ENCODE results near the gene PPP6R2.
"Not testable (repeated sequence)": the region's sequence is repeated elsewhere in the genome, so short reads cannot be mapped to it uniquely, and the experiment has no call there.

PPP6R2 gene

DNA sequence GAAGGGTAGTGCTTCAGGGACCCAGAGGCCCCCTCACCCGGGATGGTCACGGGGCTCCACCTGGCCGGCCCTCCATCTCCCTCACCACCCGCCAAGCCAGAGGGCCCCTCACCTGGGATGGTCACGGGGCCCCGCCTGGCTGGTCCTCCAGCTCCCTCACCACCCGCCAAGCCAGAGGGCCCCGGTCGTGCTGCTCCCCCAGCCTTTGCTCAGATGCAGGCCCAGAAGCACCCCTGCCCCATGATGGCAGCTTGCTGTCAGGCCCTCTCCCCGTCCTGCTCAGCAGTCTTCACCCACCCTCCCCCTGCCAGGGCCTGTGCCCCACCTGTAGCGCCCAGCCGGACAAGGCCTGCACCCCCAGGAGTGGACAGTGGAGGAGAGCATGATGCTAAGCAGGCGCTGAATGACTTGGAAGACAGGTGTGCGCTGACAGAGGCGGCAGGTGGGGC lies 23.6 kb upstream of the PPP6R2 start:
- no peak for DNase-seq

DNA sequence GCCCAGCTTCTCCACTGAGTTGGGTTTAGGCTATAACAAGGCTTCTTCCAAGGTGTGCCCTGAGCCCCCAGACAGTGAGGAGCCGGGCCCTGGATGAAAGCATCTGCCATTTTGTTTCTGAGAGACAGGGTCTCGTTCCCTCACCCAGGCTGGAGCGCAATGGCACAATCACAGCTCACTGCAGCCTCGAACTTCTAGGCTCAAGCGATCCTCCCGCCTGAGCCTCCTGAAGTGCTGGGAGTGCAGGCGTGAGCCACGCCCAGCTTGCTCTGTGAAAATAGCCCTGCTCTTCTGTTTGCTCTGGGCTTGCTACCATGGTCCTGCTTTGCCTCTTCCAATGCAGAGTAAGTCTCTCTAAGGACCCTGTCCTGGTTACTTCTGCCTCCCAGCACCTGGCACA lies 23.0 kb upstream of the PPP6R2 start:
- DNase-seq: no peak

DNA sequence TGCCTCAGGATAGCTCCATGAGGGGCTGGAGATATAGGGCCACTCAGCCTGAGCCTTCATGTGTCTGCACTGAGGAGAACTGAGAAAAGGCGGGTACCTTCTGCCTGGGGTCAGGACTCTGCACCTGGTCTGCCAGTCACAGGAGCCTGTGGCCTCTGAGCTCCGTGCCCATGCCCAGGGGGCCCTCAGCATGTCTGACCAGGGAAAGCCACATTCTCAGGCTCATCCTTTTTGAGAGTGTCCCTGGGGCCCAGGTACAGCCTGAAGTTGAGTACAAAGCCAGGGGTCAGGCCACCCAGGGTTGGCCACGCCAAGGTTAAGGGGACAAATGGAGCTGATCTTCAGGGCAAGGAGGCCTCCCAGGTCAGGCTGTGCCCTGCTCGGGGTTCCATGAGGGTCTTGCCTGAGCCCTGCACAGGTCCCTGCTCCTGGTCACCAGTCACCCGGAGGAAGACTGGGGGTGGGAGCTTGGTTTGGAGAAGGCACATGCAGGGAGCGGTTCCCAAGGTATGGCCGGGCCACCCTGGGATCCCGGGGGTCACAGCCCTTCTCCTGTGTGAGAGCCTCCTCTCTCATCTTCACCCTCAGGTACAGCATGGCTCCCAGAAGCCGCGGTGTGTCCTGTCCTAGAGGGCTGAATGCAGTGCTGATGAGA lies 22.3 kb upstream of the PPP6R2 start:
- no peak for DNase-seq

DNA sequence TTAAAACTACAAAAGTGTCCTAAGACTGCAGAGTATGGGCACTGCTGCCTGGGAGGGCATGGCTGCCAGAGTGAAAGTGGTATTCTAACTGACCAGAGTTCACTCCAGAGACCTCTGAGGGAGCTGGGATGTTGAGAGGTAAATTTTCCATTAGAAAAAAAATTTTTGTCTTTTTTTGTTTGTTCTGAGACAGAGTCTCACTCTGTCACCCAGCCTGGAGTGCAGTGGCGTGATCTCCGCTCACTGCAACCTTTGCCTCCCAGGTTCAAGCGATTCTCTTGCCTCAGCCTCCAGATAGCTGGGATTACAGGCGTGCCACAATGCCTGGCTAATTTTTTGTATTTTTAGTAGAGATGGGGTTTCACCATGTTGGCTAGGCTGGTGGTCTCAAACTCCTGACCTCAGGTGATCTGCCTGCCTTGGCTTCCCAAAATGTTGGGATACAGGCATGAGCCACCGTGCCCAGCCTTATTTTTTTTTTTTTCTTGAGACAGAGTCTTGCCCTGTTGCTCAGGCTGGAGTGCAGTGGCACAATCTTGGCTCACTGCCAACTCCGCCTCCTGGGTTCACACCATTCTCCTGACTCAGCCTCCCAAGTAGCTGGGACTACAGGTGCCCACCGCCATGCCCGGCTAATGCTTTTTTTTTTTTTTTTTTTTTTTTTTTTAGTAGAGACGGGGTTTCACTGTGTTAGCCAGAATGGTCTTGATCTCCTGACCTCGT lies 20.6 kb upstream of the PPP6R2 start:
- DNase-seq: not testable (repeated sequence)

DNA sequence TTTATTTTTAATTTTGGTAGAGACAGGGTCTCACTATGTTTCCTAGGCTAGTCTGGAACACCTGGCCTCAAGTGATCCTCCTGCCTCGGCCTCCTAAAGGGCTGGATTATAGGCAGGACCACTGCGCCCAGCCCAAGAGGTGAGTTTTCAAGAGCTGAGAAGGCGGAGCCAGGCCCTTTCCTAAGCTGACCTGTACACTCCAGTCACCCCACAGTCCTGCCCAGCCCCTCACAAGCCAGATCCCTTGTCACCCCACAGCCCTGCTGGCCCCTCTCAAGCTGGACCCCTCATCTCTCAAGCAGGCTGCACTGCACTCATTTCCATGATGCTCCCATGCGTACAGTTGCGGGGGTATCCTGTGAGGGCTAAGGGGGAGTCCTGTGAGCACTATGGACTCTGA lies 19.2 kb upstream of the PPP6R2 start:
- DNase-seq: no peak

DNA sequence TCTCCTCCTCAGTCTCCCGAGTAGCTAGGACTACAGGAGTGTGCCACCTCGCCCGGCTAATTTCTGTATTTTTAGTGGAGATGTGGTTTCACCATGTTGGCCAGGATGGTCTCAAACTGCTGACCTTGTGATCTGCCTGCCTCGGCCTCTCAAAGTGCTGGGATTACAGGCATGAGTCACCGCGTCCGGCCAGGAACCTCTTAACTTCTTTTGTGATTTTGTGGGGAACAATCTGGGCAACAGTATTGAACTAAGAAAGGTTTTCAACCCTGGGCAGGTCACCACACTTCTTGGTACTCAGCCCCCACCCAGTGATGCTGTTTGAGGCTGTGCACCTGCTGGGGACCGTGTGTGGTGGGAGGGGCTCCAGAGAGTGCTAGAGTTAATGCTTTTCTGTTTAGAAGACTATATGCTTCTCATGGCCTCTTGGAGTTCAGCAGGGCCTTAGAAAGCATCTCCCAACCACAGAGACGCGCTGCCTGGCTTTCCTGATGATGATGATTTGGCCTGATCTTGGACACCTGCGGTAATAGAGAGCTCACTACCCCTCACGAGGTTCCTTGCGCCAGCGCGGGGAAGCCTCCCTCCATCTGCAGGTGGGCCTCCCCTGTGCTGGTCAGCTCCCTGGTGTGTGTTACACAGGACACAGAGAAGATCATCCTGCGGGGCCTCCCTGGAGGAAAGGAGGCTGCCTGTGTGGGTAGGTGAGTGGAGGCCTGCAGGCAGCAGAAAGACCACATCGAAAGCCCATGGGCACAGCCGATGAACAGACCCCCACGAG lies 17.5 kb upstream of the PPP6R2 start:
- DNase-seq: no peak

DNA sequence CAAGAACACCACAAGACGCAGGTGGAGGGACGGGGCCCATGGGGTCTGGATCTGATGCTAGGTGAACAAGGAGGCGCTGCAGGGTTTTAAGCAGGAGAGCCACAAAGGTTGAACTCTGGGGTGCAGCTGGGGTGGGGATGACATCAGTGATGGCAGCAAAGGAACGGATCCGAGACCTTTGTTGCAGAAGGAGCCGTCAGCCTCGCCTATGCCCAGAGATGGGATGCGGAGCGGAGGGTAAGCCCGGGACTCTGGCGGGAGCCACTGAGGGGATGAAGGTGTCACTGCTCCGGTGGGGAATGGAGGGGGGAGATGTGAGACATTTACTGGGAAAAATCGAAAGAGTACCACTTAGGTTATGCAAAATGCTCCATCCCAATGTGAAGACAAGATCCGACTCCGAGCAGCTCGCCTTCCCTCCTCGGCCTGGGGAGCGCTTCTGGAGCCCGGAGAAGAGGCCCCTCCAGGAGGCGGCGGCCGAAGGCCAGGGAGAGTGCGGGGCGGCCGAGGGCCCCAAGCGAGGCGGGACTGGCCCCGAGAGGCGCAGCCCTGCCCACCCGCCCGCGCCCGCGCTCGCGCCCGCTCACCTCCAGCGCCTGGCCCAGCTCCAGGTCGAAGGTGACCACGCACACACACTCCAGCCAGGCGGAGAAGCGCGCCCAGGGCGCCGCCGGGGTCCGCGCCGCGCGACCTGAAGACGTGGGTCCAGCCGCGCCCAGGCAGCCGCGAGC lies 16.7 kb upstream of the PPP6R2 start:
- no peak for DNase-seq

DNA sequence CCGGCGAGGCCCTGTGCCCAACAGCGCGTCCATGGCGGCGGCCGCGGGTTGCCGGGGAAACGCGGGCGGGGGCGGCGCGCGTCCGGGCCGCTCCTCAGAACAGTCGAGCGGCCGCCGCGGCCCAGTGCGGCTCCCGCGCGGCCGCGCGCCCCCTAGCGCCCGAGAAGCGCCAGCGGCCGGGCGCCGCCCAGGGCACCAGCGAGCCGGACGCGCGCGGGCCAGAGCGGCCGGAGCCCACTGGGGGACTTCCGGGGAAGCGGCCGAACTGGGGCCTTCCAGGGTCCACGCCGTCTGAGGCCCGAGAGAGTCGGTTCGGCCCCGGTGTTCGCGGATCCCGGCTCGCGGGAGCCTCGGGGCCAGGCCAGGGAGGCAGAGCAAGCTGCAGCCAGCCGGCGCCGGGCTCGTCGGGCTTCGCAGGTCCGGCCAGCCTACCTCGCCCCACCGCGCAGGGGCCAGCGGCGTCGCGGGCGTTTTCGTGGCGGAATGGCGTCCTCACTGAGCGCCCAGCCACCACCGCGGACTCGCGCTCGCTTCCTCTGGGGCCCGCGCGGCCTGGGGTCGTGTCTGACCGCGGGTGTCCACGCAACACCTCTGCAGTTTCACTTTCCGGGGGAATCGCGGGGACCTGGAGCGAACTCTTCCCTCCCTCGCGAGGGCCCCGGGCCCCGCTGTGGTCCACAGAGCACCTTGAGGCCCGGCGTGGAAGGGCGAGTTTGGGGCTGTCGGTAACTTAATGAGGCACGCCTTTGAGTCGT lies 16.0 kb upstream of the PPP6R2 start, which contains the start of gene DENND6B:
Gene DENND6B (minus strand): TSS at position 57 of the 755 bp plus-strand sequence. CDS start 24 bp downstream, at position 33.
- peak; percentile 53 for DNase-seq

DNA sequence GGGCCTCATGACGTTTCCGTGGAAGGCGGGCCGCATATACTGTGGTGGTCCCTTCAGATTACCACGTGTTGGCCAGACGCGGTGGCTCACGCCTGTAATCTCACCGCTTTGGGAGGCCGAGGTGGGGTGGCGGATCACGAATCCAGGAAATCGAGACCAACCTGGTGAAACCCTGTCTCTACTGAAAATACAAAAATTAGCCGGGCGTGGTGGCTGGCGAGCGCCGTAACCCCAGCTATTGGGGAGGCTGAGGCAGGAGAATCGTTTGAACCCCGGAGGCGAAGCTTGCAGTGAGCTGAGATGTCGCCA lies 15.5 kb upstream of the PPP6R2 start:
- no peak for DNase-seq

DNA sequence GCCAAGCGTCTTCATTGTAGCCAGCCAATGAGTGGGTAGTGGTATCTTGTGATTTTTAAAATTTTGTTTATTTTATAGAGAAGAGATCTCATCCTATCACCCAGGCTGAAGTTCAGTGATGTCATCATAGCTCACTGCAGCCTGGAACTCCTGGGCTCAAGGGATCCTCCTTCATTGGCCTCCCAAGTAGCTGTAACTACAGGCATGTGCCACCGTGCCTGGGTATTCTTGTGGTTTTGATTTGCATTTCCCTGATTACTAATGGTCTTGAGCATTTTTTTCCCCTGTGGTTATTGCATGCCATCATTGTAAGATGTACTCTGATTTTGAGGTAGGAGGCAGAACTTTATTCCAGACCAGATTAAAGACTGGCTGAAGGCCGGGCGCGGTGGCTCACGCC lies 13.9 kb upstream of the PPP6R2 start:
- no peak for DNase-seq

DNA sequence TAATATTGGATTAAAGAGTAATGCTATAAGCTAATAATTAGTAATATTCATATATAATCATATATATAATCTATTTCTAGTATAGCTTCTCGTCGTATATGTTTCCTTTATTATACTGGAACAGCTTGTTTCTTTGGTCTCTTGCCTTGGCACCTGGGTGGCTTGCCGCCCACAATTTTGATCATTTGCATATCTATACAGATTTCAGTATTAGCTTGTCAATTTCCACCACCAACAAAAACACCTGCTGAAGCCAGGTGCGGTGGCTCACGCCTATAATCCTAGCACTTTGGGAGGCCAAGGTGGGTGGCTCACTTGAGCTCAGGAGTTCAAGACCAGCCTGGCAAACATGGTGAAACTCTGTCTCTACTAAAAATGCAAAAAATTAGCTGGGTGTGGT lies 8.7 kb upstream of the PPP6R2 start:
- DNase-seq: not testable (repeated sequence)

DNA sequence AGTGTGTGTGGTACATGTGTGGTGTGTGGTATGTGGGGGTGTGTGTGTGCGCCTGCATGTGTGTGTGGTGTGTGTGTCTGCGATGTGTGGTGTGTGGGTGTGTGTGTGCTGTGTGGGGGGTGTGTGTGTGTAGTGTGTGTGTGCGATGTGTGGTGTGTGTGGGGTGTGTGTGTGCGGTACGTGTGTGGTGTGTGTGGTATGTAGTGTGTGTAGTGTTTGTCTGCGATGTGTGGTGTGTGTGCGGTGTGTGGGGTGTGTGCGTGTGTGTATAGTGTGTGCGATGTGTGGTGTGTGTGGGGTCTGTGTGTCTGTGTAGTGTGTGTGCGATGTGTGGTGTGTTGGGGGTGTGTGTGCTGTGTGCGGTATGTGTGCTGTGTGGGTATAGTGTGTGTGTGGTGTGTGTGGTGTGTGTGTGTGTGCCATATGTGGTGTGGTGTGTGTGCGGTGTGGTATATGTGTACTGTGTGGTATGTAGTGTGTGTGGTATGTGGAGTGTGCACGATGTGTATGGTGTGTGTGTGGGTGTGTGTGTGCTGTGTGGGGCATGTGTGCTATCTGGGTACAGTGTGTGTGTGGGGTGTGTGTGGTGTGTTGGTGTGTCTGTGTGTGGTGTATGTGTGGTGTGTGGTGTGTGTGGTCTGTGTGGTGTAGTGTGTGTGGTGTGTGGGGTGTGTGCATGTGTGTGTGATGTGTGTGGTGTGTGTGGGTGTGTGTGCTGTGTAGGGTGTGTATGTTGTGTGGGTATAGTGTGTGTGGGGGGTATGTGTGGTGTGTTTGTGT lies 5.7 kb upstream of the PPP6R2 start:
- no peak for DNase-seq

DNA sequence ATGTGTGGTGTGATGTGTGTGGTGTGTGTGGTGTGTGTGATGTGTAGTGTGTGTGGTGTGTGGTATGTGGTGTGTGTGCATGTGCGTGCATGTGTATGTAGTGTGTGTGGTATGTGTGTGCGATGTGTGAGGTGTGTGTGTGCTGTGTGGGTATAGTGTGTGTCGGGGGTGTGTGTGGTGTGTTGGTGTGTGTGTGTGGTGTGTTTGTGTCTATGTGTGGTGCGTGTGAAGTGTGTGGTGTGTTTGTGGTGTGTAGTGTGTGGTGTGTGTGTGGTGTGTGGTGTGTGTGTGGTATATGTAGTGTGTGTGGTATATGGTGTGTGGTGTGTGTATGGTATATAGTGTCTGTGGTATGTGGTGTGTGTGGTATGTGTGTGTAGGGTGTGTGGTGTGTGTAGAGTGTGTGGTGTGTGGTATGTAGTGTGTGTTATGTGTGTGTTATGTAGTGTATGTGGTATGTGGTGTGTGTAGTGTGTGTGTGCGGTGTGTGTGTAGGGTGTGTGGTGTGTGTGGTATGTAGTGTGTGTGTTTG lies 5.0 kb upstream of the PPP6R2 start:
- no peak for DNase-seq

DNA sequence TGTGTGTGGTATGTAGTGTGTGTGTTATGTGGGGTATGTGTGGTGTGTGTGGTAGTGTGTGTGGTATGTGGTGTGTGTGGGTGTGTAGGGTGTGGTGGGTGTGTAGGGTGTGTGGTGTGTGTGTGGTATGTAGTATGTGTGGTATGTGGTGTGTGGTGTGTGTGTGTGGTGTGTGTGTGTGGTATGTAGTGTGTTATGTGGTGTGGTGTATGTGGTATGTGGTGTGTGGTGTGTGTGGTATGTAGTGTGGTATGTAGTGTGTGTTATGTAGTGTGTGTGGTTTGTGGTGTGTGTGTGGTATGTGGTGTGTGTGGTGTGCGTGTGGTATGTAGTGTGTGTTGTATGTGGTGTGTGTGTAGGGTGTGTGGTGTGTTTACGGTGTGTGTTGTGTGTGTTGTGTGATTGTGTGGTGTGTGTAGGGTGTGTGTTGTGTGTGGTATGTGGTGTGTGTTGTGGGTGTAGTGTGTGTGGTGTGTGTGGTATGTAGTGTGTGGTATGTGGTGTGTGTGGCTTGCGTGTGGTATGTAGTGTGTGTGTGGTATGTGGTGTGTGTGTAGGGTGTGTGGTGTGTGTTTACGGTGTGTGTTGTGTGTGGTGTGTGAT lies 4.2 kb upstream of the PPP6R2 start:
- DNase-seq: no peak

DNA sequence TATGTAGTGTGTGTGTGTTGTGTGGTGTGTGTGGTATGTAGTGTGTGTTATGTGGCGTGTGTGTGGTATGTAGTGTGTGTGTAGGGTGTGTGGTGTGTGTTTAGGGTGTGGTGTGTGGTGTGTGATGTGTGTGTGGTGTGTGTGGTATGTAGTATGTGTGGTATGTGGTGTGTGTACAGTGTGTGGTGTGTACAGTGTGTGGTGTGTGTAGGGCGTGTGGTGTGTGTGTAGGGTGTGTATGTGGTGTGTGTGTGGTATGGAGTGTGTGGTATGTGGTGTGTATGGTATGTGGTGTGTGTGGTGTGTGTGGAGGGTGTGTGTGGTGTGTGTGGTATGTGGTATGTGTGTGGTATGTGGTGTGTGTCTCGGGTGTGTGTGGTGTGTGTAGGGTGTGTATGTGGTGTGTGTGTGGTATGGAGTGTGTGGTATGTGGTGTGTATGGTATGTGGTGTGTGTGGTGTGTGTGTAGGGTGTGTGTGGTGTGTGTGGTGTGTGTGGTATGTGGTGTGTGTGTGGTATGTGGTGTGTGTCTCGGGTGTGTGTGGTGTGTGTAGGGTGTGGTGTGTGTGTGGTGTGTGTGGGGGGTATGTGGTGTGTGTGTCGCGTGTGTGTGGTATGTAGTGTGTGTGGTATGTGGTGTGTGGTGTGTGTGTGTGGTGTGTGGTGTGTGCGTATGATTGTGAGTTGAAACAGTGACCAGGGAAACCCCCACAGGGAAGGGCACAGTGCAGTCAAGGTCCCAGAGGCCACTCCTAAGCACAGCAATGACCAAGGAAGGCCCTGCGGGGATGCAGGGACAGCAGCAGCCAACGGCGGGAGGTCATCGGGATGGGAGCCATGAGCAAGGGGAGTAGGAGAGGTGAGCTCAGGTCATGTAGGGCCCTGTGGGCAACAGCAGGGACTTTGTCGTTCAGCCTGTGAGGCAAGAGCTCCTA lies 2.9 kb upstream of the PPP6R2 start:
- DNase-seq: no peak

DNA sequence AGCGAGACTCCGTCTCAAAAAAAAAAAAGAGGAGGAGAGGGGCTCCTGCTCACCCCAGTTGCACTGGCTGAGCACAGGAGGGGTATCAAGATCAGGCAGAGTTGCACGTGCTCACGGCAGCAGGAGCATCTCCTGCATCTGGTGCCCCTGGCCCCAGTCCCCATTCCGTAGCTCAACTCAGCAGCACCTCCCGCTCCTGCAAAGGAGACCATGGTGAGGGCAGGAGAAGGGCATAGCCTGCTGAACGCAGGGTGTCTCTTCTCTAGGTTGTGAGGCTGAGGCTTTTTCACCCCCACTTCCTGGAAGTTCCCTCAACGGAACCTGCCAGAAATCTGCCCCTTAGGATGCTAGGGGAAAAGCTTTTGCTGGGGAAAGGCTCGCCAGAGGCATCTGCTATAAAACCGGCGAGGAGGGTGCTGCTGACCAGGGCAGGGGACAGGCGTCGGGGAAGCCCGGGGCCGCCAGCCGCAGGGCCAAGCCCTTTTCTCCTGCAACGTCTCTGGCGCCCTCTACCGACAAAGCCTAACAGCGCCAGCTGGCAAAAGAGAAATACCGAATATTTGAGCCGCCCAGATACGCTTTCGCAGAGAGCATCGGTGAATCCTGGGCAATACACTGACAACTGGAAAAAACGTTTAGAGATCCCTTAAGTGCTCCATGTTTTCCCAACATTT lies 1.0 kb upstream of the PPP6R2 start:
- peak; percentile 77 for DNase-seq

DNA sequence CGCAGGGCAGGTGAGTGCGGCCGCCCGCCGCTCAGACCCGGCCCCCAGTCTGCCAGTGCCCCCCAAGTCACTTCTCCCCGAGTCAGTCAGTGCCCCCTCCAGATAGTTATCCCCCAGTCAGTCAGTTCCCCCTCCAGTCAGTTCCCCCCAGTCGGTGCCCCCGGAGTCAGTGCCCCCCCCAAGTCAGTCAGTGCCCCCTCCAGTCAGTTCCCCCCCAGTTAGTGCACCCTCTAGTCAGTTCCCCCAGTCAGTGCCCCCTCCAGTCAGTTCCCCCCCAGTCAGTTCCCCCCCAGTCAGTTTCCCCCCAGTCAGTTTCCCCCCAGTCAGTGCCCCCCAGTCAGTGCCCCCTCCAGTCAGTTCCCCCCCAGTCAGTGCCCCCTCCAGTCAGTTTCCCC lies 411 bp downstream of the PPP6R2 start:
- DNase-seq: no peak

DNA sequence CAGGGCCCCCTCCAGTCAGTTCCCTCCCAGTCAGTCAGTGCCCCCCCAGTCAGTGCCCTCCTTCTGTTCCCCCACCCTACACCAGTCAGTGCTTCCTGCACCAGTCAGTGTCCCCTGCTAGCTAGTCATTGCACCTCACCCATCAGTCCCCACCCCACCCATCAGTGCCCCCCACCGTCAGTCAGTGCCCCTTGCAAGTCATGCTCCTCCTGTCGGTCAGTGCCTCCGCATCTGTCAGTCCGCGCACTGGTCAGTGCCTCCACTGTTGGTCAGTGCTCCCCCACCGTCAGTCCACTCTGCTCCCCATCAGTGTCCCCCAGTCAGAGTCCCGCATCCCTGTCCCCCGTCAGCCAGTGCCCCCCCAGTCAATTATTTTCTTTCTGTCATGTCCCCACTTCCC lies 3.3 kb downstream of the PPP6R2 start:
- no peak for DNase-seq

DNA sequence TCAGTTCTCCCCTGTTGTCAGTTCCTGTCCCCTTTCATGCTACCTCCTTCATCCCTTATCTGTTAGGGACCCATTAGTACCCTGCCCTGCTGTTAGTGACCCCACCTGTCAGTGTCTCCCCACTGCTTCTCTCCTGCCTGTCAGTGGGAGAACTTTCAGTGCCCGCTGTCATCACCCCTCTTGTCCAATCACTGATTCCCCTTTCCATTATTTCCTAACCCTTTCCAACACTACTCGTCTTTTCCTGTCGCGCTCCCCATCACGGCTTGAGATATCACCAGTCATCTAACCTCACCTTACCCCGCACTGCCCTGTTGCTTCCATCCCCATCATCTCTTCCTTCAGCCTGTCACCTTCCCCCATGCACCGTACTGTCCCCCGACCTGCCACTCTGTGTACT lies 4.0 kb downstream of the PPP6R2 start:
- DNase-seq: no peak
